H1 (cell line): ENCODE measurements around the gene OLFM2. TPM values are rescaled to one million over a fixed set of nuclear protein-coding genes. Genes with fewer than 3 reads are reported as not detected.
A peak's percentile ranks its signal among the peaks of the same experiment; 100 is the strongest.

Source experiments
- CTCF ChIA-PET: fragments of 300-600 bp; sonication (Branson Sonifier 250); formaldehyde crosslinking; loops from one replicate; lab custom pipeline; 2021; ENCODE audit not compliant: partially characterized antibody; lab: Charles Lee
- POLR2A ChIA-PET: fragments of 300-600 bp; sonication (Branson Sonifier 250); formaldehyde crosslinking; loops from one replicate; lab custom pipeline; 2021; ENCODE audit warnings: inconsistent platforms; ENCODE audit not compliant: partially characterized antibody; lab: Charles Lee
- DNase-seq, 2 experiments: peaks; one replicate each; pipeline versions ENCODE4 v3.0.0 to v3.0.0-alpha.2; 2010 to 2022; ENCODE audit warnings: low spot score in 2 of 2, low read depth in 1 of 2, mixed read lengths in 1 of 2
- FAIRE-seq: peaks from 2 replicates; lab custom pipeline; 2011; peaks lifted over from hg19 to GRCh38; lab: Jason Lieb, UNC
- H2AFZ ChIP-seq: 2 replicates; pipeline ENCODE4 v1.8.1; 2012; ENCODE audit warnings: low read length, inconsistent platforms
- H2AK5ac ChIP-seq: 2 replicates; pipeline ENCODE4 v1.6.1; 2013; ENCODE audit warnings: low read depth, low read length
- H2BK120ac ChIP-seq: replicated peaks from 2 replicates; pipeline ENCODE3; 2013; ENCODE audit warnings: low read depth, low read length, inconsistent platforms
- H2BK12ac ChIP-seq: 2 replicates; pipeline ENCODE4 v1.6.1; 2013; ENCODE audit warnings: low read depth, low read length
- H2BK15ac ChIP-seq: 2 replicates; pipeline ENCODE4 v1.6.1; 2013; ENCODE audit warnings: low read length
- H2BK20ac ChIP-seq: 2 replicates; pipeline ENCODE4 v1.6.1; 2013; ENCODE audit warnings: low read length
- H2BK5ac ChIP-seq: 2 replicates; pipeline ENCODE4 v1.6.1; 2013; ENCODE audit warnings: low read depth, low read length
- H3K14ac ChIP-seq: 2 replicates; pipeline ENCODE4 v1.6.1; 2013; ENCODE audit warnings: inconsistent platforms; ENCODE audit not compliant: insufficient read length
- H3K18ac ChIP-seq: 2 replicates; pipeline ENCODE4 v1.6.1; 2013; ENCODE audit warnings: low read length; ENCODE audit errors: extremely low read depth
- H3K23ac ChIP-seq: 2 replicates; pipeline ENCODE4 v1.6.1; 2013; ENCODE audit warnings: inconsistent platforms; ENCODE audit not compliant: insufficient read length
- H3K23me2 ChIP-seq: 2 replicates; pipeline ENCODE4 v1.6.1; 2013; ENCODE audit warnings: low read depth, low read length
- H3K27ac ChIP-seq: 2 replicates; pipeline ENCODE4 v1.6.1; 2011; ENCODE audit warnings: low read depth, low read length, inconsistent platforms
- H3K27me3 ChIP-seq, 4 experiments: replicated peaks in 1 of 4; 1 replicate in 1 of 4; 2 replicates in 3 of 4; pipeline versions ENCODE4 v1.6.1 to v1.8.1; 2011 to 2013; ENCODE audit warnings: low read length in 3 of 4, mild to moderate bottlenecking in 3 of 4, inconsistent platforms in 2 of 4, mixed read lengths in 2 of 4, moderate library complexity in 1 of 4; ENCODE audit not compliant: control insufficient read depth in 3 of 4, insufficient read depth in 3 of 4; ENCODE audit errors: extremely low read depth in 1 of 4
- H3K36me3 ChIP-seq, 4 experiments: 2 replicates each; pipeline versions ENCODE4 v1.6.1 to v1.8.1; 2011 to 2013; ENCODE audit warnings: mild to moderate bottlenecking in 4 of 4, low read length in 3 of 4, moderate library complexity in 2 of 4, control low read depth in 1 of 4, inconsistent platforms in 1 of 4; ENCODE audit not compliant: insufficient read depth in 4 of 4, control insufficient read depth in 2 of 4
- H3K4ac ChIP-seq: replicated peaks from 2 replicates; pipeline ENCODE3; 2013; ENCODE audit warnings: low read length, low read depth, mixed read lengths, inconsistent platforms; ENCODE audit not compliant: insufficient read length
- H3K4me1 ChIP-seq, 4 experiments: replicated peaks in 1 of 4; 1 replicate in 1 of 4; 2 replicates in 3 of 4; pipeline versions ENCODE4 v1.6.1 to v1.8.1; 2011 to 2013; ENCODE audit warnings: low read length in 3 of 4, inconsistent platforms in 2 of 4, mixed read lengths in 1 of 4; ENCODE audit not compliant: insufficient read depth in 4 of 4, control insufficient read depth in 3 of 4
- H3K4me2 ChIP-seq, 2 experiments: 2 replicates each; pipeline versions ENCODE4 v1.6.1 to v1.8.1; 2011 to 2013; ENCODE audit warnings: low read depth in 2 of 2, low read length in 2 of 2, control low read depth in 1 of 2, inconsistent platforms in 1 of 2, mild to moderate bottlenecking in 1 of 2; ENCODE audit not compliant: insufficient read depth in 1 of 2
- H3K4me3 ChIP-seq, 4 experiments: fragments of 200-600, 300-600 bp in 1 of 4; sonication (generic), shearing (Covaris generic), sonication (Bioruptor Twin) in 1 of 4; 2 replicates each; pipeline versions ENCODE4 v1.5.1 to v1.8.1; 2011 to 2016; ENCODE audit warnings: low read length in 4 of 4, low read depth in 3 of 4, control low read depth in 2 of 4, inconsistent platforms in 2 of 4, mild to moderate bottlenecking in 2 of 4, mixed read lengths in 1 of 4, moderate library complexity in 1 of 4; ENCODE audit not compliant: insufficient read depth in 2 of 4; ENCODE audit errors: extremely low read depth in 1 of 4
- H3K56ac ChIP-seq: replicated peaks from 2 replicates; pipeline ENCODE3; 2013; ENCODE audit warnings: low read depth, mild to moderate bottlenecking, mixed read lengths, low read length, inconsistent platforms; ENCODE audit not compliant: insufficient read length
- H3K79me1 ChIP-seq: 2 replicates; pipeline ENCODE4 v1.6.1; 2013; ENCODE audit warnings: low read depth, low read length, control low read depth
- H3K79me2 ChIP-seq, 2 experiments: 2 replicates each; pipeline versions ENCODE4 v1.6.1 to v1.8.1; 2012 to 2013; ENCODE audit warnings: low read length in 2 of 2, mild to moderate bottlenecking in 2 of 2, inconsistent platforms in 1 of 2; ENCODE audit not compliant: insufficient read depth in 2 of 2, control insufficient read depth in 1 of 2
- H3K9ac ChIP-seq, 4 experiments: replicated peaks in 1 of 4; 1 replicate in 1 of 4; 2 replicates in 3 of 4; pipeline versions ENCODE4 v1.6.1 to v1.8.1; 2011 to 2013; ENCODE audit warnings: low read depth in 3 of 4, low read length in 3 of 4, control low read depth in 2 of 4, mild to moderate bottlenecking in 2 of 4, moderate library complexity in 2 of 4, inconsistent platforms in 1 of 4; ENCODE audit errors: extremely low read depth in 1 of 4
- H3K9me3 ChIP-seq, 2 experiments: 2 replicates each; pipeline versions ENCODE4 v1.6.1 to v1.8.1; 2012 to 2013; ENCODE audit warnings: mild to moderate bottlenecking in 2 of 2, moderate library complexity in 2 of 2, control low read depth in 1 of 2, inconsistent platforms in 1 of 2, low read depth in 1 of 2, low read length in 1 of 2, mixed read lengths in 1 of 2; ENCODE audit not compliant: insufficient read depth in 2 of 2
- H4K20me1 ChIP-seq, 2 experiments: replicated peaks in 1 of 2; 2 replicates each; pipeline versions ENCODE3 to v1.8.1; 2011 to 2013; ENCODE audit warnings: inconsistent platforms in 2 of 2, low read length in 2 of 2, mild to moderate bottlenecking in 1 of 2; ENCODE audit not compliant: insufficient read depth in 2 of 2, control insufficient read depth in 1 of 2
- H4K5ac ChIP-seq: 2 replicates; pipeline ENCODE4 v1.6.1; 2013; ENCODE audit warnings: low read length, low read depth, mixed read lengths, inconsistent platforms; ENCODE audit not compliant: insufficient read length
- H4K8ac ChIP-seq: 2 replicates; pipeline ENCODE4 v1.8.0; 2013; ENCODE audit warnings: mild to moderate bottlenecking, moderate library complexity, low read length, inconsistent platforms; ENCODE audit not compliant: insufficient read depth; ENCODE audit errors: extremely low read depth
- H4K91ac ChIP-seq: replicated peaks from 2 replicates; pipeline ENCODE3; 2013; ENCODE audit warnings: low read length, mixed read lengths, inconsistent platforms; ENCODE audit not compliant: insufficient read length
- TBP ChIP-seq: IDR thresholded peaks from 2 replicates; pipeline ENCODE4 v1.6.1; 2011; ENCODE audit warnings: low read depth, low read length, improper control_type of control experiment
- WGBS, 2 experiments: shearing (Covaris generic) in 1 of 2; methylation state at CpG; one replicate each; pipeline versions ENCODE4 v1.1.6 to v1.1.7; 2013 to 2015; ENCODE audit warnings: low lambda C conversion rate in 2 of 2, mixed read lengths in 2 of 2, inconsistent platforms in 1 of 2, low coverage in 1 of 2, missing lambda C conversion rate in 1 of 2; ENCODE audit not compliant: insufficient replicate concordance in 2 of 2, insufficient coverage in 1 of 2, insufficient read length in 1 of 2; ENCODE audit errors: extremely low coverage in 1 of 2, missing lambda C conversion rate in 1 of 2; 5-methylcytosine and 5-hydroxymethylcytosine counted together
- polyA plus RNA-seq, 7 experiments: library from polyadenylated mRNA; depleted of rRNA in 3 of 7; stranded (reverse) in 5 of 7; unstranded in 2 of 7; fragments of >200 nt in 5 of 7; fragments of 200-250 nt in 2 of 7; gene quantifications; 1 replicate in 5 of 7; 2 replicates in 1 of 7; 4 replicates in 1 of 7; pipeline versions ENCODE4 v1.2.1 to v1.2.3, GENCODE V29; 2011 to 2013; ENCODE audit warnings: missing spikeins in 2 of 7, mixed read lengths in 2 of 7
- total RNA-seq: library from RNA; stranded (reverse); fragmentation: NEBNext Ultra II Directional; extraction: Animal tissue kit (Norgen Biotek cat#: 25700); gene quantifications from 2 replicates; pipeline ENCODE4 v1.2.1, GENCODE V29; 2021

The OLFM2 gene
- total and polyA plus RNA-seq, 2 of the 8 experiments (the other 6 are each of a cell fraction or from before 2014, with no cell fraction given), result 68.2 to 151 TPM

- POLR2A ChIA-PET, result interaction anchor here (2.6 kb wide), 1 partner anchor 18 kb away, joined by 8 read pairs; no protein-coding TSS in a partner anchor
- Histone ChIP-seq H3K27ac (no peak overlapping the region), H2AK5ac (no peak overlapping the region), H3K9me3 (peaks cover 9% of the 10 kb centered on the region in 2 experiments; a peak in 3 of 4 replicates)
- 92% methylated on average over 1 of the region's 1 CpG; no CpG with 5 or more reads in 1 of the 2 experiments for WGBS, 2 experiments
- TF ChIP-seq TBP, result no peak
- TF ChIP-seq, all 59 proteins: peak for 0
- H2BK120ac ChIP-seq, result no peak overlapping the region
- H2BK15ac ChIP-seq, result no peak overlapping the region
- H3K4me3 ChIP-seq, result no peak overlapping the region
- H2BK12ac ChIP-seq, result 0 out of 2 replicates have a peak overlapping the region, but pooled peaks have one; percentile 0
- no peak for FAIRE-seq
- CTCF ChIA-PET, result interaction anchor here (0.6 to 1.4 kb wide), 2 partner anchors 60 to 155 kb away, joined by 3 to 5 read pairs; no protein-coding TSS in a partner anchor
- H3K23me2 ChIP-seq, result peaks cover 9% of the 10 kb centered on the region; the same call in 1 of the 2 replicates
- H3K23ac ChIP-seq, result no peak overlapping the region
- H3K79me2 ChIP-seq, result no peaks in the 10 kb centered on the region
- H3K4me2 ChIP-seq, result no peak overlapping the region
- H3K9ac ChIP-seq, result no peak overlapping the region
- H3K14ac ChIP-seq, result no peak overlapping the region
- no peak overlapping the region for H3K18ac ChIP-seq
- H3K56ac ChIP-seq, result no peak overlapping the region
- no peak overlapping the region for H4K8ac ChIP-seq
- no peaks in the 10 kb centered on the region for H4K20me1 ChIP-seq
- DNase-seq, result no peak
- no peak overlapping the region for H4K91ac ChIP-seq
- H2BK5ac ChIP-seq, result no peak overlapping the region
- peaks cover 0 to 10% (median 6%) of the 10 kb centered on the region in 4 experiments; a peak in 6 of 7 replicates for H3K4me1 ChIP-seq
- no peak overlapping the region for H2AFZ ChIP-seq
- no peaks in the 10 kb centered on the region for H3K79me1 ChIP-seq
- no peak overlapping the region for H3K4ac ChIP-seq
- no peaks in the 10 kb centered on the region for H3K36me3 ChIP-seq
- H2BK20ac ChIP-seq, result no peak overlapping the region
- peaks cover 0 to 2% (median 0%) of the 10 kb centered on the region in 4 experiments; a peak in 2 of 7 replicates for H3K27me3 ChIP-seq
- H4K5ac ChIP-seq, result no peak overlapping the region
Observed at GRCh38 chr19:9941231-9941630, 4.9 kb upstream of the OLFM2 start.
